GM21528 (cell line): ENCODE data around the gene S100A10.

Experiments
- ATAC-seq: cut with Tn5 transposase; IDR thresholded peaks from one replicate; pipeline ENCODE4 v1.9.1; 2021; ENCODE audit warnings: mild to moderate bottlenecking, moderate library complexity; ENCODE audit not compliant: unreplicated experiment, low FRiP score

S100A10 gene

GRCh38 chr1:151968058-151968457 lies 25.6 kb downstream of the S100A10 start:
- ATAC-seq: no peak

DNA sequence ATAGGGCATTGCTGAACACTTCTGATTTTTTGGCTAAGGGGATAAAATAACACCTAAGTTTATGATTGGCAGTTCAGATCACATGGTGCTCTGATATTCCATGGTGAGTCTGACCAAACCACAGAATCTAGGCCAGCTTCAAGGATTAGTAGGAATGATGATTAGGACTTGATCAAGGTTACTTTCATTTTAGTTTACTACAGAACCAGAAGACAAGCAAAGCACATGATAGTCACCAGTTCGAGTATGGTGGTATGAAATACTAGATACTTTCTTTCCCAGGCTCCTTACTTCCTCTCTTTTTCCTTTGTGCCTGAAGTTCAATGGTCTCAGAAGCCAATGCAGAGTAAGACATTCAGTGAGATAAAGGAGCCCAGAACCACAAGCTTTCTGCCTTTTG lies 26.6 kb downstream of the S100A10 start:
- ATAC-seq: no peak

GRCh38 chr1:151966061-151966460 lies 27.6 kb downstream of the S100A10 start:
- ATAC-seq: no peak

DNA sequence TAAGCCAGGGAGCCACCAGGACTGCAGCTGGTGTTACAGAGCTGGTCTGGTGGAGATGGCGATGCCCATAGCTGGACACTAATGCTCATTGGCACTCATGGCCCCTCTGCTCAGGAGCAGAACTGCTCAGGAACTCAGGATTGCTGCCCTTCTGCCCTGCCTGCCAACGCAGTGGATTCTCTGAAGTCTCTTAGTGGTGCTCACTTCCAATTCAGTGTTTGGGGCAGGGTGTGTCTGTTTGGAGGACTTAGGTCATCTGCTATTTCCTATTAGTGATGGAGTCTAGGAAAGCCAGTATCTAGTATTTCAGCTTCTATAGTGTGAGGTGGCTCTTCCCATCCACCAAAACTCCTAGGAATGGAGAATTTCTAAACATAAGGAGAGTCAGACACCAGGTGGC lies 29.1 kb downstream of the S100A10 start:
- no peak for ATAC-seq

DNA sequence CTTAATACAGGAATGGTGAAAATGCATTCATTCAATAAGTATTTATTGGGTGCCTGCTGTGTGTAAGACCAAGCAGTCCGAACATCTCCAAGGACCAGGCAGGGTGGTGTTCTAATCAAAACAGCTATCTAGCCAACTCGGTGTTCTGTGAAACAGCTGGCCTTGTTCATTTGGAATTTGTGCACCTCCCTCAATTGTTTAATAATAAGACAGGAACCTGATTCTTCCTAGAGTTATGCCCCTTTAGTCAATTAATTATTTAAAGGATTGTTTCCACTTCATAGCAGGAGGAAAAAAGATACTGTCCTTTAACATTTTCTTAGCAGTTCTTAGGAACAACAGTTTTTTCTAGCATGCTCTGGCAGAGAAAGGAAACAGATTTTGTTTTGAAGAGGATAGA lies 30.4 kb downstream of the S100A10 start:
- ATAC-seq: no peak

DNA sequence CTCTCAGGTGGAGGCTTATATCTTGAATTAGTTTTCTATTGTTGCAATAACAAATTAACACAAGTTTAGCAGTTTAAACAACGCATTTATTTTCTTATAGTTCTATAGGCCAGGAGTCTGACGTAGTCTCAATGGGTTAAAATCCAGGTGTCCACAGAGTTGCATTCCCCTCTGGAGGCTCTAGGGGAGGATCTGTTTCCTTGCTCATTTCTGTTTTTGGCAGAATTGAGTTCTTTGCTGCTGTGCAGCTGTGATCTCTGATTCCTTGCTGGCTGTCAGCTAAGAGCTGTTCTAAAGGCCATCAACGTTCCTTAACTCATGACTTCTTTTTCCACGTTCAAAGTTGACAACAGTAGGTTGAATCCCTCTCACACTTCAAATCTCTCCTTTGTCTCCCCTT lies 31.8 kb downstream of the S100A10 start:
- no peak for ATAC-seq

DNA sequence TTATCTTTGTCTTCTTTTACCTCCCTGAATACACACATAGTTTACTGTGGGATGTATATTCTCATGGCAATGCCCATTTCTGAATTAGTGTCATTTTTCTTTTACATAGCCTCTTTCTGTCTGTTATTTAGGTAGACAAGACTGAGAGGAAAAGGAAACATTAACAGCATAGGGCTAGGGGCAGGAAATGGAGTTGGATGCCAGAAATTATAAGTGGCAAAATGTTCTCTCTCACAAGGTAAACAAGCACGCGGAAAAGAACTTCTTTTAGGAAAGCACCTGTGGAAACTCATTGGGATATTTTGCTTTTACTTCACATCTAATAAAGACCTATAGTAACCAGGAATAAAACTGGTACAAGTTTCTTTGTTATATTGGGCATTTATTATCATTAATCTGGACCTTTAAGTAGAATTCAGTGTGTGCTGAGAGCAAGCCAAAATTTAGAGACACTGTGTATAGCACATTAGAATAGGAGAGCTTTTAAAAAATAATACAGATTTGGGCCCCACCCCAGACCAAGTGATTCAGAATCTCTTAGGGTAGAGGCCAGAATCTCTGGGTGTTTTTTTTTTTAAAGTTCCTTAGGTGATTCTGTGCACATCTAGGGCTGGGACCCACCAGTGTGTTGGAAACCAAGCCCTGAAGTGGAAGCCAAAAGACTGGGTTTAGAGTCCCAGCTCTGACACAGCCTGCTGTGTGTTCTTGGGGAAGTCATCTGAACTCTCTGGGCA lies 32.7 kb downstream of the S100A10 start:
- no peak for ATAC-seq

- no peak for ATAC-seq
Measured at GRCh38 chr1:151958959-151959358, 34.7 kb downstream of the S100A10 start.

- no peak for ATAC-seq
Measured at GRCh38 chr1:151956957-151957497, 36.6 kb downstream of the S100A10 start.

GRCh38 chr1:151953409-151954094 lies 40.1 kb downstream of the S100A10 start:
- ATAC-seq: no peak

DNA sequence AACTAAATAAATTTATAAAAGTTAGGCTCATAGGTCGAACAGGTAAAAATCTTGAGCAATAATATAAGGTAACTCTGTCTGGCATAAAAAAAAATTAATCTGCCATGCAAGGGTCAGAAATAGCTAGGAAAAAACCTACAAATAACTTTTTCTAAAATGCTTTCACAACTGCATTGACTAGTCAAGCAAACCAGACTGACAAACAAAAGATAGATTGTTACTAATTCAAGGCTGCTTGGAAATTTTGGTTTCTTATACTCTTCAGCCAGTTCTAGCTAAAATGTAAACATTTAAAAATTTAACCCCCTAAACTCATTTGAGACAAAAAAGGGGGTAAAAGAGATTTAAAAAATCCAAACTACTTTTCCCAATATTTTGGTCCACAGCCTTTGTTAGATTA lies 40.8 kb downstream of the S100A10 start:
- no peak for ATAC-seq

- no peak for ATAC-seq
Measured at GRCh38 chr1:151949371-151950193, 44.1 kb downstream of the S100A10 start.

GRCh38 chr1:151948506-151948905 lies 45.2 kb downstream of the S100A10 start:
- no peak for ATAC-seq

DNA sequence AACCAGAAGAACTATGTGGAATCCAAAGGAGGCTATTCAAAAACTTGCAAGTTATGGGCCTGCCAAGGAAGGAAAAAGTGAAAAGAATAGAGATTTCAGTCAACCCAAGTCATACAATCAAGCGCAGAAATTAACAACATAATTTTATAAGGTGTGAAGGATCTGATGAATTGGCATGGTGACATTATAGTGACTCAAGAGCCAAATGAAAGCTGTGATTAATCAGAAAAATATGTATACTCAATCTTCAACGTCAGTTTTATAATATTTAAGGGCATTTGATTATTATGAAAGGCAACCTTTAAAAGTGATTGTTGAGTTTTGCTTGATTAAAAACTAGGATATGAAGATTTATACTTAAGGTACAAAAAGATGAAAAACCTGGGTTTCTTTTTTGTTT lies 46.5 kb downstream of the S100A10 start:
- no peak for ATAC-seq

- no peak for ATAC-seq
Measured at GRCh38 chr1:151945725-151946722, 47.6 kb downstream of the S100A10 start.

DNA sequence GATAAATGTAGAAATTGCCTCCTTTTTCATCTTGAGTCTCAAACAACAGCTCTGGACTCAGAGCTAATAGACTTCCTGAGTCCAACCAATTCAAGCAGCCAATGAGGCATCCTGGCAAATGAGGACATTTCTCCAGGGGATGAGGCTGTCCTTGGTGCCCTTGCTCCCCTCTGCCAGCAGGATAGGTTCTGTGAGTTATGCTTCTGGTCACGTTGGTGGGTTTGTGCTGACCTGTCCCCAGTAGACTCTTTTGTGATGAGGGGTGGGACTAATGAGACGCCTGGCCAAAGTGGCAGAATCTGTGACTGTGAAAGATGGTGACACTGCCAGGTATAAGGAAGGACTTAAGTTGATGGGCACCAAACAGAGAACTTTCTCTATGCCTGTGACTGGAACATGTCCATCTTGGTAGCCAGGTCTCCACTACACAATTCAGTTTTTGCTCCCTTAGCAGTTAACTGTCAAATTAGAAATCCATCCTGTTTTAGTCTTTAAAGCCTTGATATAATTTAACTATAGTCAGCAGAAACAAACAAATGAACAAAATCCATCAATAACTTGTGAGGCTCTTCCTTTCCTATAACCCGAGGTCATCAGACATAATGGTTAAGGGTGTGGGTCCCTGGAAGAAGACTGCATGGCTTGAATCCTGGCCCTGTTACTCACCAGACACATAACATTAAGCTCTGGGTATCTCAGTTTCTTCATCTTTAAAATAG lies 48.6 kb downstream of the S100A10 start:
- ATAC-seq: no peak

DNA sequence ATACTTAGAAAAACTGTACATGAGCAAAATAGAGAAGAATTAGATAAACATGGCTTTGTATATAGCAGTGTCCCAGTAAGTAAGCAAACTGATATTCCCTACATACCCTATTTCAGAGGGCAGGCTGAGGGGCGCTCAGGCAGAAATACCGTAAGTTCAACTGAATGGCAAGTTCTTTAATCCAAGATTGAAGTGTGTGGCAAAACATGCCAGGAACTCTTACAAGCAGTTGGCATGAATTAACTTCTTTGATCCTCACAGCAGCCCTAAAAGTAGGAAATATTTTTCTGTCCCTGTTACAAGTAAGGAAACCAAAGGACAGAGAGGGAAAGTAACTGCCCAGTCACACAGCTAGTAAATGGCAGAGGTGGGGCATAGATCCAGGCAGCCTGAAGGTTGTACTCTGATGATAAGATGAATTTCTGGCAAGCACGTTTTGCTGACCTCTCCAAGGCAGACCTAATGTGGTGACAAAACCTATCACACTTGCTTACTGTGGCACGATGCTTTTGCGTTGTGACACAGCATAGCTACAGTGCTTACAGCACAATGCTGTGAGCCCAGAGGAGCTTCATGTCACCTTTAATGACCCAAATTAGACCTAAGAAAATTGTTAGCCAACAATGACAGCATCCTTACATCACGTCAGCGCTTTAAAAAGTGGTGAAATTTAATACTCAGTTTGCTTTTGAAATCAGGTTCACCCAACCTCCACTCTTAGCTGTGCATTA lies 49.4 kb downstream of the S100A10 start:
- ATAC-seq: no peak

DNA sequence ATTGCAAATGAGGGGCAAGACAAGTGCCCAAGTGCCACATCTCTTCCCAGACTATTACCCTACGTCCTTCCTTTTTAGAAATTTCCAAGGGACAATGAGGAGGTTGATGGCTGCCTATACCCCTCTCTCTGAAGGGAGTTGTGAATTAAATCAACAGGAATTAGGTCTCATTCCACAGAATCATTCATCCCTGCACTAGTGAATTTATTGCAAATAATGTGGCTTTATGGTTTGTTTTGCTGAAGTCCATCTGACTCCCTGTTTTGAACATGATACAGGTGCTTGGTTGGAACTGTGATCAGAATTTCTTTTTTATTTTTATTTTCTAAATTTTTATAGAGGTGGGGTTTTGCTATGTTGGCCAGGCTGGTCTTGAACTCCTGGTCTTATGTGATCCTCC lies 50.1 kb downstream of the S100A10 start:
- ATAC-seq: no peak

DNA sequence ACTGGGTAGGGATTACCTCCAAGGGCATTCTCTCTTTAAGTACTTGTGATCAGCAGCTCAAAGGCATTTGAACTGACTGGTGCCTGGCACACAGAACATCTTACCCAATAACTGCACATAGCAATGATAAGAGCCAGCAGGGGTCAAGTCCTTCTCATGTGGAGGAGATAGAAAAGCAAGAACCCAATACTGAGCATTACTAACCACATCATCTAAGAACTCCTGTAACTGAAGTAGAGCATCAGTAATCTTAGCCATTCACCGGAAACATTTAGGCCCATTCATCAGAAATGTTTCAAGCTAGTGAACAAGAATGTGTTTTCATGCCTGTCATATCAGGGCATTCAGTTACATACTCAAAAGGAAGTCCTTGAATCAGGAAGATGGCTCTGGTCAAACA lies 50.8 kb downstream of the S100A10 start:
- ATAC-seq: no peak
